Suprapubic skin (tissue), 4 donors: Measurements from ENCODE around the gene MALAT1.

ENCODE experiments used
- EP300 ChIP-seq: sonication (generic); formaldehyde crosslinking; IDR thresholded peaks from one replicate; pipeline ENCODE4 v1.6.1; 2017; ENCODE audit warnings: antibody characterized with exemption
- POLR2A ChIP-seq, 2 donors: fragments of 450-650 bp; IDR thresholded peaks; one replicate each; pipeline ENCODE4 v1.6.1; 2017; ENCODE audit warnings: antibody characterized with exemption in 2 of 2, mild to moderate bottlenecking in 2 of 2, moderate library complexity in 2 of 2
- POLR2AphosphoS5 ChIP-seq, 3 donors: sonication (generic); formaldehyde crosslinking; IDR thresholded peaks; one replicate each; pipeline ENCODE4 v1.6.1; 2017; ENCODE audit warnings: antibody characterized with exemption in 3 of 3
- TF ChIP-seq, protein P1 (sequence below), 2 donors: fragments of 200-600 bp in 1 of 2; fragments of 450-650 bp in 1 of 2; sonication (generic) in 1 of 2; IDR thresholded peaks; one replicate each; pipeline ENCODE4 v1.5.1; 2016 to 2019; ENCODE audit warnings: antibody characterized with exemption in 2 of 2, mild to moderate bottlenecking in 1 of 2, moderate library complexity in 1 of 2

DNA sequence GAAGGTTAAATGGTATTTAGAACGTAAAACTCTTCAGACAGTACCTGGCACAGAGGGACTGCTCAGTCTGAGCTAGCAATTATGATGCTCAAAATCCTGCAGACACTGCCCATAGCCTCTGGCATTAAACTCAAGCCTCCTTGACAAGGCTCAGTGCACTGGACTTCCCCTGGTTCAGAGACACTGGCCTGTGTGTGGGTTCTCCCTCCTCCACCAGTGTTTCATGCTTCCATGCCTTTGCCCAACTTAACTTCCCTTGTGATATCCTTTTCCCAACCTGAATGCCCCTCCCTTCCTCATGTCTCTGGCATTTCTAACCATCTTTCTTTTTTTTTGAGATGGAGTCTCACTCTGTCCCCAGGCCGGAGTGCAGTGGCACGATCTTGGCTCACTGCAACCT, 50.3 kb downstream of the MALAT1 start:
- TF ChIP-seq, protein P1, sequence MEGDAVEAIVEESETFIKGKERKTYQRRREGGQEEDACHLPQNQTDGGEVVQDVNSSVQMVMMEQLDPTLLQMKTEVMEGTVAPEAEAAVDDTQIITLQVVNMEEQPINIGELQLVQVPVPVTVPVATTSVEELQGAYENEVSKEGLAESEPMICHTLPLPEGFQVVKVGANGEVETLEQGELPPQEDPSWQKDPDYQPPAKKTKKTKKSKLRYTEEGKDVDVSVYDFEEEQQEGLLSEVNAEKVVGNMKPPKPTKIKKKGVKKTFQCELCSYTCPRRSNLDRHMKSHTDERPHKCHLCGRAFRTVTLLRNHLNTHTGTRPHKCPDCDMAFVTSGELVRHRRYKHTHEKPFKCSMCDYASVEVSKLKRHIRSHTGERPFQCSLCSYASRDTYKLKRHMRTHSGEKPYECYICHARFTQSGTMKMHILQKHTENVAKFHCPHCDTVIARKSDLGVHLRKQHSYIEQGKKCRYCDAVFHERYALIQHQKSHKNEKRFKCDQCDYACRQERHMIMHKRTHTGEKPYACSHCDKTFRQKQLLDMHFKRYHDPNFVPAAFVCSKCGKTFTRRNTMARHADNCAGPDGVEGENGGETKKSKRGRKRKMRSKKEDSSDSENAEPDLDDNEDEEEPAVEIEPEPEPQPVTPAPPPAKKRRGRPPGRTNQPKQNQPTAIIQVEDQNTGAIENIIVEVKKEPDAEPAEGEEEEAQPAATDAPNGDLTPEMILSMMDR (IDR thresholded peaks at IDR 0.05) = no peak
- TF ChIP-seq POLR2A (IDR thresholded peaks at IDR 0.05) = no peak
- no peak for TF ChIP-seq POLR2AphosphoS5 (IDR thresholded peaks at IDR 0.05)
- no peak for TF ChIP-seq EP300
